SK-MEL-5 (cell line): ENCODE measurements around the gene DPYSL4. TPM values are rescaled to one million over a fixed set of nuclear protein-coding genes. Genes with fewer than 3 reads are reported as not detected.
"Not testable (repeated sequence)": the region's sequence is repeated elsewhere in the genome, so short reads cannot be mapped to it uniquely, and the experiment has no call there.

Experiments used
- DNase-seq: peaks from one replicate; pipeline ENCODE4 v3.0.0-alpha.2; 2016; ENCODE audit warnings: low read depth, low spot score
- in situ Hi-C: cut with HindIII; loops from 2 replicates; pipeline ENCODE4 v1.10.0; 2016; ENCODE audit warnings: low sequenced_read_pairs, high pct_unique_total_duplicates, low pct_unique_long_range_greater_than_20kb
- total RNA-seq: library from RNA; depleted of rRNA; stranded (reverse); fragments of >200 nt; shearing (Covaris generic); gene quantifications from 2 replicates; pipeline ENCODE4 v1.2.3, GENCODE V29; 2014

Gene DPYSL4
- total RNA-seq, 1 experiment from 2014 or later = 2.5 TPM

GRCh38 chr10:132206806-132207535 lies 20.2 kb downstream of the DPYSL4 start:
- in situ Hi-C loops = no loop called here
- DNase-seq = no peak

- in situ Hi-C loops = no loop called here
Measured at GRCh38 chr10:132207536-132208461, 21.1 kb downstream of the DPYSL4 start.

GRCh38 chr10:132208462-132209050 lies 21.8 kb downstream of the DPYSL4 start:
- in situ Hi-C loops = no loop called here
- peak; percentile 6 for DNase-seq

More at GRCh38 chr10:132207536-132208461, 21.1 kb downstream of the DPYSL4 start:
- no peak for DNase-seq

GRCh38 chr10:132209130-132209529 lies 22.4 kb downstream of the DPYSL4 start:
- in situ Hi-C loops = no loop called here
- DNase-seq = no peak

- no peak for DNase-seq
- in situ Hi-C loops = no loop called here
Measured at GRCh38 chr10:132209978-132210530, 23.3 kb downstream of the DPYSL4 start.

- in situ Hi-C loops = no loop called here
Measured at GRCh38 chr10:132210766-132211165, 24.0 kb downstream of the DPYSL4 start.

GRCh38 chr10:132211246-132211645 lies 24.5 kb downstream of the DPYSL4 start:
- in situ Hi-C loops = no loop called here
- no peak for DNase-seq

More at GRCh38 chr10:132210766-132211165, 24.0 kb downstream of the DPYSL4 start:
- DNase-seq = no peak

GRCh38 chr10:132212816-132213215 lies 26.1 kb downstream of the DPYSL4 start:
- DNase-seq = no peak
- in situ Hi-C loops = no loop called here

GRCh38 chr10:132213917-132214316 lies 27.2 kb downstream of the DPYSL4 start:
- in situ Hi-C loops = no loop called here
- DNase-seq = no peak

GRCh38 chr10:132216441-132216840 lies 29.7 kb downstream of the DPYSL4 start:
- in situ Hi-C loops, DNase-seq: not testable (repeated sequence)

- no peak for DNase-seq
- in situ Hi-C loops = no loop called here
Measured at GRCh38 chr10:132219486-132219885, 32.7 kb downstream of the DPYSL4 start.

GRCh38 chr10:132220061-132220460 lies 33.3 kb downstream of the DPYSL4 start:
- in situ Hi-C loops = no loop called here
- no peak for DNase-seq

GRCh38 chr10:132220996-132221395 lies 34.2 kb downstream of the DPYSL4 start:
- DNase-seq, in situ Hi-C loops: not testable (repeated sequence)

- in situ Hi-C loops = no loop called here
- no peak for DNase-seq
Measured at GRCh38 chr10:132222726-132223125, 36.0 kb downstream of the DPYSL4 start.

- peak; percentile 84 for DNase-seq
- in situ Hi-C loops = no loop called here
Measured at GRCh38 chr10:132223156-132223590, 36.4 kb downstream of the DPYSL4 start.

- in situ Hi-C loops = no loop called here
- no peak for DNase-seq
Measured at GRCh38 chr10:132223611-132224342, 37.0 kb downstream of the DPYSL4 start.

- DNase-seq = no peak
- in situ Hi-C loops = no loop called here
Measured at GRCh38 chr10:132224343-132225072, 37.8 kb downstream of the DPYSL4 start.
